ENCODE results near the gene TRIM47. TPM values are rescaled to one million over a fixed set of nuclear protein-coding genes. Genes with fewer than 3 reads are reported as not detected.

TRIM47 gene
- total and polyA plus RNA-seq, 2 of the 13 experiments (the other 11 are each of a cell fraction or from before 2014, with no cell fraction given), result 33.5 to 82.0 TPM

DNA sequence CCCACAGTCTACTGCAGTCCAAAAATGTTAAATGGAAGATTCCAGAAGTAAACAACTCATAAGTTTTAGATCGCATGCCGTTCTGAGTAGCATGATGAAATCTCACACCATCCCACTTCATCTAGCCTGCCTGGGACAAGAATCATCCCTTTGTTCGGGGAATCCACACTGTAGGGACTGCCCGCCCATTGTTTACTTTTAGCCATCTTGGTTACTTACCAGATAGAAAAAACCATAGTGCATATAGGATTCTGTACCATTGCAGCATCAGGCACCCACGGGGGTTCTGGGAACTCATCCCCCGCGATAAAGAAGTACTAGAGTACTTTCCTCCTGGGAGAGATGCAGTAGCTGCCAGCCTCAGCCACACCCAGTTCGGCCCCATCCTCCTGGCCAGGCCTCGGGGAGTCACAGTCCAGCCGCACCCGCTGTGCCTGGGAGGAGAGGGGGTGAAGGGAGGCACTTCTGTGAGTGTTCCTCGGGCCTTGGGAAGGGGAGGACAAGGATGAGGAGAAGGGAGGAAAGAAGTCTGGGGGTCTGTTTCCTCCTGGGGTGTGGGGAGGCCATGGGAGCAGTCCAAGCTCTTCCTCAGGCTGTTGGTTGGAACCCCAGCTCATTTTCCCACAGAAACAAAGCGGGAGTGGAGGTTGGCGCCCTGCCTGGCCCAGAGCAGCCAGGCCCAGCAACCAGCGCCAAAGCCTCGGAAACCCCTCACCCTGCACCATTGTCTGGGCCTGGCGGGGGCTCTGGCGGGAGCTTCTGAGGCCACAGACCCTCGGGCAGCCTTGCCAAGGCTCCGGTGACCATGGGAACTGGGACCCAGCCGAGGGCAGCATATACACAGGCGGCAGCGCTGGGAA lies 8.9 kb downstream of the TRIM47 start (continued):
- TF ChIP-seq, protein P1, sequence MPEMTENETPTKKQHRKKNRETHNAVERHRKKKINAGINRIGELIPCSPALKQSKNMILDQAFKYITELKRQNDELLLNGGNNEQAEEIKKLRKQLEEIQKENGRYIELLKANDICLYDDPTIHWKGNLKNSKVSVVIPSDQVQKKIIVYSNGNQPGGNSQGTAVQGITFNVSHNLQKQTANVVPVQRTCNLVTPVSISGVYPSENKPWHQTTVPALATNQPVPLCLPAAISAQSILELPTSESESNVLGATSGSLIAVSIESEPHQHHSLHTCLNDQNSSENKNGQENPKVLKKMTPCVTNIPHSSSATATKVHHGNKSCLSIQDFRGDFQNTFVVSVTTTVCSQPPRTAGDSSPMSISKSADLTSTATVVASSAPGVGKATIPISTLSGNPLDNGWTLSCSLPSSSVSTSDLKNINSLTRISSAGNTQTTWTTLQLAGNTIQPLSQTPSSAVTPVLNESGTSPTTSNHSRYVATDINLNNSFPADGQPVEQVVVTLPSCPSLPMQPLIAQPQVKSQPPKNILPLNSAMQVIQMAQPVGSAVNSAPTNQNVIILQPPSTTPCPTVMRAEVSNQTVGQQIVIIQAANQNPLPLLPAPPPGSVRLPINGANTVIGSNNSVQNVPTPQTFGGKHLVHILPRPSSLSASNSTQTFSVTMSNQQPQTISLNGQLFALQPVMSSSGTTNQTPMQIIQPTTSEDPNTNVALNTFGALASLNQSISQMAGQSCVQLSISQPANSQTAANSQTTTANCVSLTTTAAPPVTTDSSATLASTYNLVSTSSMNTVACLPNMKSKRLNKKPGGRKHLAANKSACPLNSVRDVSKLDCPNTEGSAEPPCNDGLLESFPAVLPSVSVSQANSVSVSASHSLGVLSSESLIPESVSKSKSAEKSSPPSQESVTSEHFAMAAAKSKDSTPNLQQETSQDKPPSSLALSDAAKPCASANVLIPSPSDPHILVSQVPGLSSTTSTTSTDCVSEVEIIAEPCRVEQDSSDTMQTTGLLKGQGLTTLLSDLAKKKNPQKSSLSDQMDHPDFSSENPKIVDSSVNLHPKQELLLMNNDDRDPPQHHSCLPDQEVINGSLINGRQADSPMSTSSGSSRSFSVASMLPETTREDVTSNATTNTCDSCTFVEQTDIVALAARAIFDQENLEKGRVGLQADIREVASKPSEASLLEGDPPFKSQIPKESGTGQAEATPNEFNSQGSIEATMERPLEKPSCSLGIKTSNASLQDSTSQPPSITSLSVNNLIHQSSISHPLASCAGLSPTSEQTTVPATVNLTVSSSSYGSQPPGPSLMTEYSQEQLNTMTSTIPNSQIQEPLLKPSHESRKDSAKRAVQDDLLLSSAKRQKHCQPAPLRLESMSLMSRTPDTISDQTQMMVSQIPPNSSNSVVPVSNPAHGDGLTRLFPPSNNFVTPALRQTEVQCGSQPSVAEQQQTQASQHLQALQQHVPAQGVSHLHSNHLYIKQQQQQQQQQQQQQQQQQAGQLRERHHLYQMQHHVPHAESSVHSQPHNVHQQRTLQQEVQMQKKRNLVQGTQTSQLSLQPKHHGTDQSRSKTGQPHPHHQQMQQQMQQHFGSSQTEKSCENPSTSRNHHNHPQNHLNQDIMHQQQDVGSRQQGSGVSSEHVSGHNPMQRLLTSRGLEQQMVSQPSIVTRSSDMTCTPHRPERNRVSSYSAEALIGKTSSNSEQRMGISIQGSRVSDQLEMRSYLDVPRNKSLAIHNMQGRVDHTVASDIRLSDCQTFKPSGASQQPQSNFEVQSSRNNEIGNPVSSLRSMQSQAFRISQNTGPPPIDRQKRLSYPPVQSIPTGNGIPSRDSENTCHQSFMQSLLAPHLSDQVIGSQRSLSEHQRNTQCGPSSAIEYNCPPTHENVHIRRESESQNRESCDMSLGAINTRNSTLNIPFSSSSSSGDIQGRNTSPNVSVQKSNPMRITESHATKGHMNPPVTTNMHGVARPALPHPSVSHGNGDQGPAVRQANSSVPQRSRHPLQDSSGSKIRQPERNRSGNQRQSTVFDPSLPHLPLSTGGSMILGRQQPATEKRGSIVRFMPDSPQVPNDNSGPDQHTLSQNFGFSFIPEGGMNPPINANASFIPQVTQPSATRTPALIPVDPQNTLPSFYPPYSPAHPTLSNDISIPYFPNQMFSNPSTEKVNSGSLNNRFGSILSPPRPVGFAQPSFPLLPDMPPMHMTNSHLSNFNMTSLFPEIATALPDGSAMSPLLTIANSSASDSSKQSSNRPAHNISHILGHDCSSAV (CRISPR knock-in tag; IDR thresholded peaks at IDR 0.05; ENCODE audit: borderline replicate concordance), result no peak
- TF ChIP-seq, protein P2, sequence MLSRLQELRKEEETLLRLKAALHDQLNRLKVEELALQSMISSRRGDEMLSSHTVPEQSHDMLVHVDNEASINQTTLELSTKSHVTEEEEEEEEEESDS (CRISPR knock-in tag; IDR thresholded peaks at IDR 0.05; ENCODE audit: borderline replicate concordance), result no peak
- no peak; the same call in 1 of the 2 replicates for TF ChIP-seq YEATS2 (CRISPR knock-in tag; IDR thresholded peaks at IDR 0.05; ENCODE audit: borderline replicate concordance)
- TF ChIP-seq MEIS1 (CRISPR knock-in tag; IDR thresholded peaks at IDR 0.05; ENCODE audit: borderline replicate concordance), result 0 out of 2 replicates have a peak, but pooled peaks have one; percentile 29
- TF ChIP-seq, protein P3, sequence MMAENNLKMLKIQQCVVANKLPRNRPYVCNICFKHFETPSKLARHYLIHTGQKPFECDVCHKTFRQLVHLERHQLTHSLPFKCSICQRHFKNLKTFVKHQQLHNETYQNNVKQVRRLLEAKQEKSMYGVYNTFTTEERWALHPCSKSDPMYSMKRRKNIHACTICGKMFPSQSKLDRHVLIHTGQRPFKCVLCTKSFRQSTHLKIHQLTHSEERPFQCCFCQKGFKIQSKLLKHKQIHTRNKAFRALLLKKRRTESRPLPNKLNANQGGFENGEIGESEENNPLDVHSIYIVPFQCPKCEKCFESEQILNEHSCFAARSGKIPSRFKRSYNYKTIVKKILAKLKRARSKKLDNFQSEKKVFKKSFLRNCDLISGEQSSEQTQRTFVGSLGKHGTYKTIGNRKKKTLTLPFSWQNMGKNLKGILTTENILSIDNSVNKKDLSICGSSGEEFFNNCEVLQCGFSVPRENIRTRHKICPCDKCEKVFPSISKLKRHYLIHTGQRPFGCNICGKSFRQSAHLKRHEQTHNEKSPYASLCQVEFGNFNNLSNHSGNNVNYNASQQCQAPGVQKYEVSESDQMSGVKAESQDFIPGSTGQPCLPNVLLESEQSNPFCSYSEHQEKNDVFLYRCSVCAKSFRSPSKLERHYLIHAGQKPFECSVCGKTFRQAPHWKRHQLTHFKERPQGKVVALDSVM (CRISPR knock-in tag; IDR thresholded peaks at IDR 0.05), result peak; percentile 14; the same call in 1 of the 2 replicates
- 0 out of 2 replicates have a peak, but pooled peaks have one; percentile 49 for TF ChIP-seq ZNF569 (CRISPR knock-in tag; IDR thresholded peaks at IDR 0.05; ENCODE audit: borderline replicate concordance)
- TF ChIP-seq ETV6 (CRISPR knock-in tag; conservative IDR thresholded peaks at IDR 0.05), result peak; percentile 9; the same call in 1 of the 2 replicates
- TF ChIP-seq HNRNPLL (IDR thresholded peaks at IDR 0.05; ENCODE audit: low read depth, low read length, poor library complexity, severe bottlenecking), result peak; percentile 51
- TF ChIP-seq SMARCE1 (IDR thresholded peaks at IDR 0.05; ENCODE audit: borderline replicate concordance), result no peak
- TF ChIP-seq PHF5A (CRISPR knock-in tag; IDR thresholded peaks at IDR 0.05; ENCODE audit: low read depth, unreplicated experiment), result peak; percentile 29
- TF ChIP-seq PHF8 (CRISPR knock-in tag; IDR thresholded peaks at IDR 0.05), result peak; percentile 58
- TF ChIP-seq ZNF792 (CRISPR knock-in tag; IDR thresholded peaks at IDR 0.05), result peak; percentile 87
- TF ChIP-seq MAF1 (CRISPR knock-in tag; IDR thresholded peaks at IDR 0.05; ENCODE audit: borderline replicate concordance), result no peak
- TF ChIP-seq ONECUT2 (CRISPR knock-in tag; IDR thresholded peaks at IDR 0.05), result no peak
- TF ChIP-seq ZMYM2 (CRISPR knock-in tag; IDR thresholded peaks at IDR 0.05), result no peak
- TF ChIP-seq NRL (CRISPR knock-in tag; IDR thresholded peaks at IDR 0.05; ENCODE audit: borderline replicate concordance), result no peak
- TF ChIP-seq MED1 (CRISPR knock-in tag; IDR thresholded peaks at IDR 0.05), result peak; percentile 86

All from HepG2 (cell line).